ENCODE results near the gene EGLN2.
A peak's percentile ranks its signal among the peaks of the same experiment; 100 is the strongest.

EGLN2 gene

GRCh38 chr19:40797963-40798682 is 868 bp upstream of the EGLN2 start:
- peak; percentile 66 for TF ChIP-seq CTCF (IDR thresholded peaks at IDR 0.05; ENCODE audit: low read depth, low read length)
- H3K36me3 ChIP-seq: peaks cover 29% of the 10 kb centered on the region
- H3K27me3 ChIP-seq (ENCODE audit: insufficient read depth, low read depth, severe bottlenecking): no peaks in the 10 kb centered on the region
- H3K9me3 ChIP-seq (ENCODE audit: severe bottlenecking): no peaks in the 10 kb centered on the region
- H3K27ac ChIP-seq: peak overlapping the region; percentile 86
- peak overlapping the region; percentile 83 for H3K4me3 ChIP-seq (ENCODE audit: low read depth, low read length)
- peak; percentile 91 for DNase-seq

GRCh38 chr19:40799558-40800338 is 757 bp downstream of the EGLN2 start:
- no peak for DNase-seq
- peak overlapping the region; percentile 94 for H3K4me3 ChIP-seq (ENCODE audit: low read depth, low read length)
- TF ChIP-seq CTCF (IDR thresholded peaks at IDR 0.05; ENCODE audit: low read depth, low read length): no peak
- H3K27me3 ChIP-seq (ENCODE audit: insufficient read depth, low read depth, severe bottlenecking): no peaks in the 10 kb centered on the region
- peak overlapping the region; percentile 91 for H3K27ac ChIP-seq
- H3K9me3 ChIP-seq (ENCODE audit: severe bottlenecking): no peaks in the 10 kb centered on the region
- peaks cover 43% of the 10 kb centered on the region for H3K36me3 ChIP-seq

GRCh38 chr19:40800339-40800996 is 1.5 kb downstream of the EGLN2 start:
- H3K4me3 ChIP-seq (ENCODE audit: low read depth, low read length): peak overlapping the region; percentile 94

GRCh38 chr19:40800997-40801377 is 2.0 kb downstream of the EGLN2 start:
- DNase-seq: no peak
- H3K9me3 ChIP-seq (ENCODE audit: severe bottlenecking): no peaks in the 10 kb centered on the region
- peaks cover 56% of the 10 kb centered on the region for H3K36me3 ChIP-seq
- no peaks in the 10 kb centered on the region for H3K27me3 ChIP-seq (ENCODE audit: insufficient read depth, low read depth, severe bottlenecking)
- H3K4me3 ChIP-seq (ENCODE audit: low read depth, low read length): no peak overlapping the region
- TF ChIP-seq CTCF (IDR thresholded peaks at IDR 0.05; ENCODE audit: low read depth, low read length): no peak
- no peak overlapping the region for H3K27ac ChIP-seq

More at GRCh38 chr19:40800339-40800996, 1.5 kb downstream of the EGLN2 start:
- Histone ChIP-seq H3K27ac (peak overlapping the region; percentile 91), H3K27me3 (ENCODE audit: insufficient read depth, low read depth, severe bottlenecking) (no peaks in the 10 kb centered on the region), H3K9me3 (ENCODE audit: severe bottlenecking) (no peaks in the 10 kb centered on the region), H3K36me3 (peaks cover 50% of the 10 kb centered on the region)
- TF ChIP-seq CTCF (IDR thresholded peaks at IDR 0.05; ENCODE audit: low read depth, low read length): no peak
- no peak for DNase-seq

- H3K36me3 ChIP-seq: peaks cover 62% of the 10 kb centered on the region
- no peak overlapping the region for H3K4me3 ChIP-seq (ENCODE audit: low read depth, low read length)
- no peak overlapping the region for H3K27ac ChIP-seq
- no peaks in the 10 kb centered on the region for H3K27me3 ChIP-seq (ENCODE audit: insufficient read depth, low read depth, severe bottlenecking)
- DNase-seq: no peak
- H3K9me3 ChIP-seq (ENCODE audit: severe bottlenecking): no peaks in the 10 kb centered on the region
- no peak for TF ChIP-seq CTCF (IDR thresholded peaks at IDR 0.05; ENCODE audit: low read depth, low read length)
Measured at GRCh38 chr19:40801426-40802299, 2.7 kb downstream of the EGLN2 start.
